Activated CD8-positive, alpha-beta memory T cell treated with anti-CD3 and anti-CD28 coated beads, Interleukin-2, amount 50 U/mL, for 4 hours (primary cell): ENCODE results near the gene VSTM2L.

Experiments used
- DNase-seq: peaks from one replicate; pipeline ENCODE4 v3.0.0-alpha.2; 2020

The VSTM2L gene

GRCh38 chr20:37991157-37991866, 88.4 kb downstream of the VSTM2L start:
- no peak for DNase-seq

- DNase-seq: no peak
Measured at GRCh38 chr20:37991908-37992307, 89.0 kb downstream of the VSTM2L start.

- DNase-seq: no peak
Measured at GRCh38 chr20:37992802-37993409, 90.0 kb downstream of the VSTM2L start.

GRCh38 chr20:37994512-37994911, 91.6 kb downstream of the VSTM2L start:
- no peak for DNase-seq
